Upper lobe of left lung (tissue), 6 donors: ENCODE results near the gene CCN2. TPM values are rescaled to one million over a fixed set of nuclear protein-coding genes. Genes with fewer than 3 reads are reported as not detected.

Source experiments
- ATAC-seq, 2 donors: fragments of 200-7000 bp; cut with Tn5 transposase; one replicate each; pipeline ENCODE4 v1.9.1; 2022; ENCODE audit warnings: mild to moderate bottlenecking in 2 of 2, moderate library complexity in 2 of 2; ENCODE audit not compliant: low FRiP score in 2 of 2
- DNase-seq, 2 donors: peaks; one replicate each; pipeline ENCODE4 v3.0.0-alpha.2; 2019 to 2020
- H3K27ac ChIP-seq, 4 donors: fragments of 200-600 bp; sonication (generic); one replicate each; pipeline ENCODE4 v1.5.1; 2016 to 2019
- H3K27me3 ChIP-seq, 4 donors: fragments of 200-600 bp; sonication (generic); one replicate each; pipeline ENCODE4 v1.5.1; 2017 to 2019
- H3K36me3 ChIP-seq, 4 donors: fragments of 200-600 bp; sonication (generic); one replicate each; pipeline ENCODE4 v1.5.1; 2016 to 2019
- H3K4me1 ChIP-seq, 4 donors: fragments of 200-600 bp; sonication (generic); one replicate each; pipeline ENCODE4 v1.5.1; 2018 to 2019
- H3K4me3 ChIP-seq, 4 donors: fragments of 200-600 bp; sonication (generic); one replicate each; pipeline ENCODE4 v1.5.1; 2017 to 2019; ENCODE audit warnings: mild to moderate bottlenecking in 2 of 4, moderate library complexity in 1 of 4
- H3K9me3 ChIP-seq, 4 donors: fragments of 200-600 bp; sonication (generic); one replicate each; pipeline ENCODE4 v1.5.1; 2018 to 2019
- EP300 ChIP-seq, 4 donors: sonication (generic); formaldehyde crosslinking; IDR thresholded peaks; one replicate each; pipeline ENCODE4 v1.5.1; 2017; ENCODE audit warnings: antibody characterized with exemption in 4 of 4, control low read depth in 2 of 4
- POLR2A ChIP-seq, 4 donors: fragments of 450-650 bp; IDR thresholded peaks; one replicate each; pipeline ENCODE4 v1.5.1; 2016 to 2017; ENCODE audit warnings: antibody characterized with exemption in 4 of 4, mild to moderate bottlenecking in 2 of 4
- POLR2AphosphoS5 ChIP-seq, 2 donors: sonication (generic); formaldehyde crosslinking; IDR thresholded peaks; one replicate each; pipeline ENCODE4 v1.5.1; 2017; ENCODE audit warnings: antibody characterized with exemption in 2 of 2
- WGBS, 2 donors: methylation state at CpG; one replicate each; pipeline ENCODE4 v1.1.5; 2017 to 2018; 5-methylcytosine and 5-hydroxymethylcytosine counted together
- total RNA-seq, 6 donors: library from RNA; depleted of rRNA in 4 of 6; stranded (reverse); fragments of >200 nt in 4 of 6; gene quantifications; one replicate each; pipeline versions ENCODE4 v1.1.0 to v1.2.1, GENCODE V29; 2016 to 2021
- TF ChIP-seq, protein P1 (sequence below), 6 experiments: fragments of 450-650 bp in 4 of 6; fragments of 200-600 bp in 2 of 6; sonication (generic) in 2 of 6; IDR thresholded peaks; one replicate each; pipeline ENCODE4 v1.5.1; 2016 to 2019; ENCODE audit warnings: antibody characterized with exemption in 6 of 6
- donor health status: DM: no; HTN: no; CAD: no; lungs with moderate emphysema.
- donor health status: DM: no; HTN: yes; CAD: no; lungs with severe emphysema.

The CCN2 gene
- total RNA-seq, 6 donors from 2014 or later, result 96.4 to 320 (median 210) TPM

DNA sequence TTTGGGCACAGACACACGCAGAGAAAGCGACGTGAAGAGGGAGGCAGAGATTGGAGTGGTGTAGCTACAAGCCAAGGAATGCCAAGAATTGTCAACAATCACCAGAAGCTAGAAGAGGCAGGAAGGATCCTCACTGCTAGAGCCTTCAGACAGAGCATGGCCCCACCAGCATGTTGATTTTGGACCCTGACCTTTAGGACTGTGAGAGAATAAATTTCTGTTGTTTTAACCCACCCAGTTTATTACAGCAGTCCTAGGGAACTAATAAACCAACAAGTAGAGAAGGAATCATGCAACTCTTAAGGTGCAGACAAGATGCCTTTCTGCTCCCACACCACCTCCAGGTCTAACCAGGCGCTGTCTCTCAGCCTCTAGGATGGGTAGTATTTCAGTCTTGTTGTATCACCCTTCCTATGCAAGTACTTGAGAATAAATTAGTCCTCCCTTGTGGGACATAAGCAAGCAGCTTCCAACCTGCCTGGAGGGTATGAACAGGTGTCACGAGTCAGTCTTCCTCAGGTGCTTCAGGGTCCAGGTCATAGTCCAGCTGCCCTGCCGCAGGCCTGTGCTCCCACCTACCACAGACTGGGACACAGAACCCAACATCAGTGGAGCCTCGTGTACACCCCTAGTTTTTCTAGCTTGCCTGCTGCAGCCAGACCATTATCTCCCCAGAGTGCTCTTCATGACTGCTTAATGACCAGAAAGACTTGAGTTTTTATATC is 46.4 kb upstream of the CCN2 start:
- H3K36me3 ChIP-seq, result no peaks in the 10 kb centered on the region
- DNase-seq, result peak in 1 of 2 donors; percentile 7
- no peaks in the 10 kb centered on the region for H3K9me3 ChIP-seq
- H3K27ac ChIP-seq, result no peak overlapping the region
- no peak overlapping the region for H3K4me3 ChIP-seq
- WGBS, 2 donors, result 82 to 85% methylated on average over 7 of the region's 7 CpGs
- TF ChIP-seq, protein P1, sequence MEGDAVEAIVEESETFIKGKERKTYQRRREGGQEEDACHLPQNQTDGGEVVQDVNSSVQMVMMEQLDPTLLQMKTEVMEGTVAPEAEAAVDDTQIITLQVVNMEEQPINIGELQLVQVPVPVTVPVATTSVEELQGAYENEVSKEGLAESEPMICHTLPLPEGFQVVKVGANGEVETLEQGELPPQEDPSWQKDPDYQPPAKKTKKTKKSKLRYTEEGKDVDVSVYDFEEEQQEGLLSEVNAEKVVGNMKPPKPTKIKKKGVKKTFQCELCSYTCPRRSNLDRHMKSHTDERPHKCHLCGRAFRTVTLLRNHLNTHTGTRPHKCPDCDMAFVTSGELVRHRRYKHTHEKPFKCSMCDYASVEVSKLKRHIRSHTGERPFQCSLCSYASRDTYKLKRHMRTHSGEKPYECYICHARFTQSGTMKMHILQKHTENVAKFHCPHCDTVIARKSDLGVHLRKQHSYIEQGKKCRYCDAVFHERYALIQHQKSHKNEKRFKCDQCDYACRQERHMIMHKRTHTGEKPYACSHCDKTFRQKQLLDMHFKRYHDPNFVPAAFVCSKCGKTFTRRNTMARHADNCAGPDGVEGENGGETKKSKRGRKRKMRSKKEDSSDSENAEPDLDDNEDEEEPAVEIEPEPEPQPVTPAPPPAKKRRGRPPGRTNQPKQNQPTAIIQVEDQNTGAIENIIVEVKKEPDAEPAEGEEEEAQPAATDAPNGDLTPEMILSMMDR (IDR thresholded peaks at IDR 0.05), result no peak
- TF ChIP-seq EP300 (IDR thresholded peaks at IDR 0.05), result no peak
- TF ChIP-seq POLR2AphosphoS5 (IDR thresholded peaks at IDR 0.05), result no peak
- no peak for TF ChIP-seq POLR2A (IDR thresholded peaks at IDR 0.05)
- H3K27me3 ChIP-seq, result no peaks in the 10 kb centered on the region
- H3K4me1 ChIP-seq, result no peaks in the 10 kb centered on the region
- ATAC-seq, result no peak

DNA sequence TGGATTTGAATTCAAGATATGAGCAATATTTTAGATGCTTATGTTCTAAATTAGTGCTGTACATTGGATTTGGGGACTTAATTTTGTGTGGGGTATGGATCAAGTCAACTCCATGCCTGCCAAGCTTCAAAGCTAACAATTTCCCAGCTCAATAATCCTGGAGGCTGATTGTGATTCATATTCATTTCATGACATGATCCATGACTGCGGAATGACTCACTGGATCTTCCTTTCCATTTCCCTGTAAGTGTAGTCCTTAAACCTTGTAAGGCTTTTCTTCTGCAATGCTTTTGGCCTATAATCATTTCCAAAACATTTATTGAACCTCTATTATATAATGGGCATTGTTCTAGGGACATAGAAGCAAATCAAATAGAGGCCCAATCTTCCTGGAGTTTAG is 44.7 kb upstream of the CCN2 start:
- no peaks in the 10 kb centered on the region for H3K4me1 ChIP-seq
- no peaks in the 10 kb centered on the region for H3K36me3 ChIP-seq
- no peaks in the 10 kb centered on the region for H3K27me3 ChIP-seq
- ATAC-seq (peak in 1 of 2 donors; percentile 64), DNase-seq (no peak)
- H3K27ac ChIP-seq, result no peak overlapping the region
- whole genome bisulfite sequencing, 2 donors, result 100% methylated on average over 1 of the region's 1 CpG
- H3K9me3 ChIP-seq, result no peaks in the 10 kb centered on the region
- H3K4me3 ChIP-seq, result no peak overlapping the region
- TF ChIP-seq EP300 (IDR thresholded peaks at IDR 0.05) (no peak), POLR2AphosphoS5 (IDR thresholded peaks at IDR 0.05) (no peak), POLR2A (IDR thresholded peaks at IDR 0.05) (no peak)
- TF ChIP-seq, protein P1 (IDR thresholded peaks at IDR 0.05), result no peak

DNA sequence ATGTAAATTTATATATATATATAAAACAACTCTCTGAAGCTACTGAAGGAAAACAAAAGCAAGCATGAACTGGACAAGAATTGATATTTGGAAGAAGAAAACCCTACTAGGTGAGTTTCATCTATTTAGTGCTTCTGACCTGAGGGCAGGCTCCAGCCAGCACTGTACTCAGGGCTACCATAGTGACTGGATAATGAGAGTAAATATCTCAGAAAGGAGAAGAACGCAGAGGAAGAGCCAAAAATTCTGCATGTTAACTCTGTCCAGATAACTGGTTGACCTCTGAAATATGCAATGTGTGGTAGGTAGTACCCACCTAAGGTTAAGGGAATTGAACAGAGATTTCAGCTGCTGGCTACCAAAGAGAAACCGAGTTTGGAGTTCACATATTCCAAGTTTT is 41.4 kb upstream of the CCN2 start:
- Histone ChIP-seq H3K4me1 (no peaks in the 10 kb centered on the region), H3K36me3 (no peaks in the 10 kb centered on the region), H3K27me3 (no peaks in the 10 kb centered on the region), H3K4me3 (no peak overlapping the region), H3K27ac (no peak overlapping the region), H3K9me3 (no peaks in the 10 kb centered on the region)
- DNase-seq, result no peak
- TF ChIP-seq EP300 (IDR thresholded peaks at IDR 0.05) (no peak), POLR2AphosphoS5 (IDR thresholded peaks at IDR 0.05) (no peak), POLR2A (IDR thresholded peaks at IDR 0.05) (no peak)
- TF ChIP-seq, protein P1 (IDR thresholded peaks at IDR 0.05), result no peak
- WGBS, 2 donors, result 61 to 62% methylated on average over 2 of the region's 2 CpGs
- no peak for ATAC-seq

DNA sequence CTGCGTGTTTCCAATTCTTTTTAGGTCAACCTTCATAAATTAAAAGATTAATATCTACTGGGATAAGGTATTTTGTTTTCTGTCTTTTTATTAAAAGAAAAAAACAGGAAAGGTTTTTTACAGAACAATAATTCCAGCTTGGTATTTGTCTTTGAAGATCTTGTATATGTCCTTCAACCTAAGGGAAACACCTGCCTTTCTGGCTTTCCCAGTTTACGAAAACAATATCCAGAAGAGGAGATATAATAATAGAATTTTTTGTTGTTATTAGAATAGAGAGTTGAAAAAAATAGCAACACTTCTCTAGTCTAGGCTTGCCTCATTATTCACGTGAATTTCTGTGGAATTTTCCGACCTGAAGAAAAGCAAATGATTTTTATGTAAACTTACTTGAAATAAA is 37.9 kb upstream of the CCN2 start:
- DNase-seq, result no peak
- H3K9me3 ChIP-seq, result no peaks in the 10 kb centered on the region
- no peak for ATAC-seq
- TF ChIP-seq EP300 (IDR thresholded peaks at IDR 0.05) (no peak), POLR2A (IDR thresholded peaks at IDR 0.05) (no peak), POLR2AphosphoS5 (IDR thresholded peaks at IDR 0.05) (no peak)
- TF ChIP-seq, protein P1 (IDR thresholded peaks at IDR 0.05), result no peak
- no peaks in the 10 kb centered on the region for H3K27me3 ChIP-seq
- 77 to 81% methylated on average over 4 of the region's 4 CpGs for WGBS, 2 donors
- no peaks in the 10 kb centered on the region for H3K4me1 ChIP-seq
- no peaks in the 10 kb centered on the region for H3K36me3 ChIP-seq
- H3K4me3 ChIP-seq, result no peak overlapping the region
- no peak overlapping the region for H3K27ac ChIP-seq

DNA sequence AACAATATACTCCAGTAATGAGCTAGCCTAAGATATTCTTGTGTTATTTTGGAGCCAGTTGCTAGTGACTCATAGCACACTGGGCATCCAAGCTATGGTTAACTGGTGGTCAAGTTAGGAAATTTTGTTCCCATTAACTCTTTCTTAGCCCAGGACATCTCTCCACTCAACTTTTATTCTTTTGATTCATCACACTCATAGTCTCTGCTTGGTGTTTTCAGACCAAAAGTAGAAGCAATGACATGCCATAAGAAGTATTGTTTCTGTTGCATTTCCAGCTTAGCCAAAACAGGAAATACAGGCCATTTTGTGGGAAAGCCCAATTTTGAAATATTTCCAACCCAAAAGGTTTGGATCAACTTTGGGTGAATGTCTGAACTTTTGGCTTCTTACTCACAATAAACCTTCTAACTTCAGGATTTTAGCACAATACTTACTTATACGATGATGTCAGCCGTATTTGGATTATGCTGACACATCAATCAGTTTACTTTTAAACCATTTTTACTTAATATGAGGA is 31.6 kb upstream of the CCN2 start:
- TF ChIP-seq, protein P1 (IDR thresholded peaks at IDR 0.05), result no peak
- TF ChIP-seq POLR2AphosphoS5 (IDR thresholded peaks at IDR 0.05), result no peak
- H3K4me3 ChIP-seq, result no peak overlapping the region
- 93 to 96% methylated on average over 2 of the region's 2 CpGs for WGBS, 2 donors
- H3K4me1 ChIP-seq, result no peaks in the 10 kb centered on the region
- DNase-seq (no peak), ATAC-seq (peak in 1 of 2 donors; percentile 49)
- no peak overlapping the region for H3K27ac ChIP-seq
- no peaks in the 10 kb centered on the region for H3K9me3 ChIP-seq
- no peaks in the 10 kb centered on the region for H3K27me3 ChIP-seq
- H3K36me3 ChIP-seq, result no peaks in the 10 kb centered on the region
